ENCODE measurements around the gene OGDH.

The OGDH gene

DNA sequence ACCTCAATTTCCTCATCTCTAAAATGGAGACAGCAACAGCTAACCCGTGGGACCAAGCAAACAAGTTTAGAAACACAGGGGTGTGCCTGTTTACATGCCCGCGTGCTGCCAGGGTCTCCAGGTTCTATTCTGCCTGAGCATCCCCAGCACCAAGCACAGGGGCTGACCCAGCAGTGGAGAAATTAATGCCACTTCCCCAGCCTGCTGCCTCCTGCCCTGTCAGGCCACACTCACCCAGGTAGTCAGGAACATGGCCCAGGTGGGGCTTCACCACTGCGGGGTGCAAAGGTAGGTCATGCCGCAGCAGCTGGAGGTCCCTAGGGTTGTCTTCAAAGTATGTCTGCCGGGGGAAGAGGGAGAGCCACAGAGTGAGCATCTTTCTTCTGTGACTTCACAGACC, 38.5 kb upstream of the OGDH start:
- Mint-ChIP-seq H3K27ac (no peak overlapping the region), H3K4me3 (no peak overlapping the region), H3K9me3 (no peaks in the 10 kb centered on the region), H3K36me3 (ENCODE audit: low read depth) (peaks cover 64% of the 10 kb centered on the region), H3K4me1 (peaks cover 8% of the 10 kb centered on the region), H3K27me3 (ENCODE audit: low read depth, poor library complexity) (peaks cover 3% of the 10 kb centered on the region)
- TF ChIP-seq, protein P1, sequence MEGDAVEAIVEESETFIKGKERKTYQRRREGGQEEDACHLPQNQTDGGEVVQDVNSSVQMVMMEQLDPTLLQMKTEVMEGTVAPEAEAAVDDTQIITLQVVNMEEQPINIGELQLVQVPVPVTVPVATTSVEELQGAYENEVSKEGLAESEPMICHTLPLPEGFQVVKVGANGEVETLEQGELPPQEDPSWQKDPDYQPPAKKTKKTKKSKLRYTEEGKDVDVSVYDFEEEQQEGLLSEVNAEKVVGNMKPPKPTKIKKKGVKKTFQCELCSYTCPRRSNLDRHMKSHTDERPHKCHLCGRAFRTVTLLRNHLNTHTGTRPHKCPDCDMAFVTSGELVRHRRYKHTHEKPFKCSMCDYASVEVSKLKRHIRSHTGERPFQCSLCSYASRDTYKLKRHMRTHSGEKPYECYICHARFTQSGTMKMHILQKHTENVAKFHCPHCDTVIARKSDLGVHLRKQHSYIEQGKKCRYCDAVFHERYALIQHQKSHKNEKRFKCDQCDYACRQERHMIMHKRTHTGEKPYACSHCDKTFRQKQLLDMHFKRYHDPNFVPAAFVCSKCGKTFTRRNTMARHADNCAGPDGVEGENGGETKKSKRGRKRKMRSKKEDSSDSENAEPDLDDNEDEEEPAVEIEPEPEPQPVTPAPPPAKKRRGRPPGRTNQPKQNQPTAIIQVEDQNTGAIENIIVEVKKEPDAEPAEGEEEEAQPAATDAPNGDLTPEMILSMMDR (IDR thresholded peaks at IDR 0.05): no peak
- no peak for DNase-seq

DNA sequence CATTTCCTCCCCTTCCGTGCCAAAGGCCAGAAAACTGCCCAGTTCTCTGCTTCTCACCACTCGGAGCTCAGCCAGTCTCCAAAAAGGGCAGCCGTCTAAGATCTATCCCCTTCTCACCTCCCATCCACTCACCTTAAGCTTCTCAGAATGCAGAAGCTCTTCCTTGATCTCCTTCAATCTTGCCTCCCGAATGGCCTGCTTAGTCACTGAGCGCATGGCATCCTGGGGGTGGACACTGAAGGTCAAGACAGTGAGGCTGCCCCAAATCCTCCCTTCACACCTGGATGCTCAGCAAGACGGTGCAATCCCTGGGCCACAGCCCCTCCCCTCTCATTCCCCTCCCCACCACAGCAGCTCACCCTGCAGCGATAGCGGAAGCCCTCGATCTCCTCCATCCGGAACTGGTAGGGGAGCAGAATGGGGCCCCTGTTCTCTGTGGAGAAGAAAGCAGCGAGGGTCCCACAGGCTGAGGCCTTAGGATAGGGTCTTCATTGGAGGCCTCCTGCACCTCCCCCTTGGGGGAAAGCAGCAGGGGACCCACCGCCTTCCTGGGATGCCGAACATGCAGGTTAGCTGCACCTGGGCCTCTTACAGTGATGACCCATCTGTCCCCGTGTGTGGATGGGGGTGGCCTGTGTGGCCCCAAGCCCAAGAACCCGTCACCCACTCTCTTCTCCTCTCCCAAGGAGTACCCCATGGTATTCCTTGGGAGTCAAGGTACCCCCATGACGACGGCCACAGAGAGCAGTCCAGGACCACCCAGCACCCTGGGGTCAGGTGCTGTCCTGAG, 37.5 kb upstream of the OGDH start:
- H3K27ac Mint-ChIP-seq: peak overlapping the region; percentile 86
- peaks cover 3% of the 10 kb centered on the region for H3K27me3 Mint-ChIP-seq (ENCODE audit: low read depth, poor library complexity)
- peaks cover 67% of the 10 kb centered on the region for H3K36me3 Mint-ChIP-seq (ENCODE audit: low read depth)
- no peak for DNase-seq
- TF ChIP-seq, protein P1 (IDR thresholded peaks at IDR 0.05): no peak
- no peaks in the 10 kb centered on the region for H3K9me3 Mint-ChIP-seq
- peaks cover 17% of the 10 kb centered on the region for H3K4me1 Mint-ChIP-seq
- H3K4me3 Mint-ChIP-seq: no peak overlapping the region

DNA sequence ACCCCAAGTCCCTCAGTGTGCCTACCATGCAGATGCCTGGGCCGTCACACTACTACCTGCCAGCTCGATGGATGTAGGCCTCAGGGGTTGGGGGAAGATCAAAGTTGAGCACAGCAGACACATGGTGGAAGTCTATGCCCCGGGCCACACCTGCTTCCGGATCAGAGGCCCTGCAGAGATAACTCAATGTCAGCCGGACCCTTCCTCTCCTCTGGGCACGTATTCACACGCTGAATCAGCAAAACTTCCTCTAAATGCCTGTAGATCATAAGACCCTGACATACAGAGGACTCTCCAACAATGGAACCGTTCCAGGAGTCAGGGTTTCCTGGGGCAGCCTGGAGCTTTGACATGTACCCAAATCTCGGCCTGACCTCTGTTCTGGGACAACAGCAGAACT, 36.5 kb upstream of the OGDH start:
- peaks cover 27% of the 10 kb centered on the region for H3K4me1 Mint-ChIP-seq
- TF ChIP-seq, protein P1 (IDR thresholded peaks at IDR 0.05): no peak
- peaks cover 57% of the 10 kb centered on the region for H3K36me3 Mint-ChIP-seq (ENCODE audit: low read depth)
- peaks cover 3% of the 10 kb centered on the region for H3K27me3 Mint-ChIP-seq (ENCODE audit: low read depth, poor library complexity)
- no peak overlapping the region for H3K4me3 Mint-ChIP-seq
- DNase-seq: no peak
- no peak overlapping the region for H3K27ac Mint-ChIP-seq
- H3K9me3 Mint-ChIP-seq: no peaks in the 10 kb centered on the region

DNA sequence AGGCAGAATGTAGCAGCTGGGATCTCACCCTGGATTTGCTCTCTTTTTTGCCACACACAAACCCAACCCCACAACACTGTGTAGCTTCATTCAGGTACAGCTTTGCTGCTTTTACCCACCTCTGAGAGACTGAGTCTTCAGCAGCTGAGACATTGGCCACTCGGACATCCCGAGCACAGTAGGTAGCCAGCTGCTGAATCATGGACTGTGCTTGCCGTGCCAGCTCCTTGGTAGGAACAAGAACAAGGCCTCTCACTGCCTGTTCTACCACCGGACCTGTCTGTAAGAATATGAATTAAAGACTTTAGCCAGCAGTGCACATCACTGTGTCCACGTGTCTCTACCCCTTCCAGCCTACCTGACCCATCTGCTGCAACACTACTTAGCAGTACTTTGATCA, 33.7 kb upstream of the OGDH start:
- TF ChIP-seq, protein P1 (IDR thresholded peaks at IDR 0.05): no peak
- peak overlapping the region; percentile 97 for H3K4me3 Mint-ChIP-seq
- H3K9me3 Mint-ChIP-seq: no peaks in the 10 kb centered on the region
- peaks cover 57% of the 10 kb centered on the region for H3K36me3 Mint-ChIP-seq (ENCODE audit: low read depth)
- H3K4me1 Mint-ChIP-seq: peaks cover 36% of the 10 kb centered on the region
- peaks cover under 1% of the 10 kb centered on the region for H3K27me3 Mint-ChIP-seq (ENCODE audit: low read depth, poor library complexity)
- no peak overlapping the region for H3K27ac Mint-ChIP-seq
- no peak for DNase-seq

DNA sequence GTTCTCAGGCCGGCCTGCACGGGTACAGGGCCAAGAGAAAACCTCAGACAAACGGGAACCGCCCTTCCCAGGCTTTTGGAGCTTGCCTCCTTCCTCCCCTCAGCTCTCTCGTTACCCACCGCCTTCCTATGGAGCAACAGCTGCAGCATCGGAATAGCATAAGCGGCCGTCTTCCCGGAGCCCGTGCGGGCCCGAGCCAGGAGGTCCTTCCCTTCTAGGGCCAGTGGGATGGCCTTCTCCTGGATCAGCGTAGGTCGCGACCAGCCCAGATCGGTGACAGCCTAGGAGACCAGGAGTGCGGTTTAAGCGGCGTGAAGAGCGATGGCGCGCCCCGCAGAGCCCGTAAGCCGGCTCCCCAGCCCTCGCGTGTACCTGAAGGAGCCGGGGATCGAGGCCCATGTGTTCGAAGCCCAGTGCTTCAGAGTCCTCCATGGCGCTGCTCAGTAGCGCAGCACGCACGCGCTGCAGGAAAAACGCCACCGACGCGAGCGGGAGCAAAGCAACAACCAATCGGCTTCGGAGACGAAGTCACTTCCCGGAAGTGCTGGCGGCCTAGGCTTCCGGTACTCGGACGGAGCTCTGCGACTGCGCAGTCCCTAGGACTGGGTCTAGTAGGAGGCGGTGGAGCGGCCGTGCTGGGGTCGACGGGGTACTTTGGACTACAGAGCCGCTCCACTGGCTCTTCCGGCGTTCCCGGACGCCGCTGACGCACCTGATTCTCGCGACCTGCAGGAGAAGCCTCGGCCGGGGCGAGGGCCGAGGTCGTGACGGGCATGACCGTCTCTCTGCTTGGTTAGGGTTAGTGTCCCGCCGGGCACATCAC, 32.8 kb upstream of the OGDH start, which contains the start of gene DDX56:
TSS of gene DDX56 (minus strand) at position 445 of the 823 bp plus-strand sequence. CDS start at position 432, 13 bp downstream.
- no peaks in the 10 kb centered on the region for H3K27me3 Mint-ChIP-seq (ENCODE audit: low read depth, poor library complexity)
- peak within 1 kb of the TSS; percentile 98 for H3K27ac Mint-ChIP-seq
- DNase-seq: peak; percentile 93
- TF ChIP-seq, protein P1 (IDR thresholded peaks at IDR 0.05): no peak
- peaks cover 55% of the 10 kb centered on the region for H3K36me3 Mint-ChIP-seq (ENCODE audit: low read depth)
- H3K9me3 Mint-ChIP-seq: no peaks in the 10 kb centered on the region
- H3K4me1 Mint-ChIP-seq: peaks cover 36% of the 10 kb centered on the region
- H3K4me3 Mint-ChIP-seq: peak within 1 kb of the TSS; percentile 97

Measured in nephron progenitor cell (in vitro differentiated cells).